HUDEP-2 (cell line): ENCODE data around the gene GALK1.
"Not testable (repeated sequence)": the region's sequence is repeated elsewhere in the genome, so short reads cannot be mapped to it uniquely, and the experiment has no call there.

Source experiments
- DNase-seq, 76 experiments: peaks; one replicate each; lab custom pipeline; 2025; ENCODE audit not compliant: unreplicated experiment in 76 of 76; lab: John Stamatoyannopoulos, UW

The GALK1 gene

DNA sequence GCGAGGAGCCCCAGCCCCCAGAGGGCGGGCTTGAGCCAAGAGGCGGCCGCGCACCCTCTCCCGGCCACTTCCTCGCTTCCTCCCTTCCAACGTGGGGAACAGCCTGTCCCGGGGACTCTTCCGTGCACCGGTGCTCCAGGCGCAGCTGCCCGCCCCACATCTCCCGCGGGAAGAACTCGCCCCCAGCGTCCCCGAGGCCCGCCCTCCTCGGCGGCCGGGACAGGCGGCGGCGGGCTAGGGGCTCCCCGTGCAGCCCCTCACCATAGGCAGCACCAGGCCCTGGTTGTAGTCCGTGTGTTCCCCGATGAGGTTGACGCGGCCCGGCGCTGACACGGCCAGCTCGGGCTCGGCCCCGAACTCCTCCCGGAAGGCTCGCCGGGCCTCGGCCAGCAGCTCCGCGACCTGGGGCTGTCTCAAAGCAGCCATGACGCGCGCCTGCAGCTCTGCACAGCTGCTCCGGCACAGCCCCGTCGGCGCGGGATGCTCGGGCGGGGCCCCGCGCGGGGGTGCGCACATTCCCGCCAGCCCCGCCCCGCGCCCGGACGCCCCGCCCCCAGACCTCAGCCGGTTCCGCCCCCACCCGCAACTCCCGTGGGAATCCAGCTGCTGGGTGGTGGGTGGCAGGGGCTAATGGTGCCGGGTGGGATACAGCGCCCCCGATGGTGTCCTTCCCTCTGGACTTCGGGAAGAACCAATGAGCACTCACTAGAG, at the start of gene GALK1:
GALK1 (minus strand) TSS at position 482 of the 711 bp plus-strand sequence; CDS start at position 426, 56 bp downstream.
- DNase-seq = peak in 51 of 76 experiments; percentile 8 to 67 (median 43)

DNA sequence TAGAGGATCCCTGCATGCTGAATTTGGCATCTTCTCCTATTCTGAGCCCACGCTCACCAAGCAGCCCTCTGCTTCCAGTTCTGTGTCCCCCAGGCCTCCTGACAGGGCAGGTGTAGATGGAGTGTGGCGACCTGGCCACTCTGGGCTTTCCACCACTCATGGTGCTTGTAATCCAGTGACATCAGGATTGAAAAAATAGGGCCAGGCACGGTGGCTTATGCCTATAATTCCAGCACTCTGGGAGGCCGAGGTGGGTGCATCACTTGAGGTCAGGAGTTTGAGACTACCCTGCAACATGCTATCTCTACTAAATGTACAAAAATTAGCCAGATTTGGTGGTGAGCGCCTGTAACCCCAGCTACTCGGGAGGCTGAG, 49.0 kb upstream of the GALK1 start:
- no peak for DNase-seq

DNA sequence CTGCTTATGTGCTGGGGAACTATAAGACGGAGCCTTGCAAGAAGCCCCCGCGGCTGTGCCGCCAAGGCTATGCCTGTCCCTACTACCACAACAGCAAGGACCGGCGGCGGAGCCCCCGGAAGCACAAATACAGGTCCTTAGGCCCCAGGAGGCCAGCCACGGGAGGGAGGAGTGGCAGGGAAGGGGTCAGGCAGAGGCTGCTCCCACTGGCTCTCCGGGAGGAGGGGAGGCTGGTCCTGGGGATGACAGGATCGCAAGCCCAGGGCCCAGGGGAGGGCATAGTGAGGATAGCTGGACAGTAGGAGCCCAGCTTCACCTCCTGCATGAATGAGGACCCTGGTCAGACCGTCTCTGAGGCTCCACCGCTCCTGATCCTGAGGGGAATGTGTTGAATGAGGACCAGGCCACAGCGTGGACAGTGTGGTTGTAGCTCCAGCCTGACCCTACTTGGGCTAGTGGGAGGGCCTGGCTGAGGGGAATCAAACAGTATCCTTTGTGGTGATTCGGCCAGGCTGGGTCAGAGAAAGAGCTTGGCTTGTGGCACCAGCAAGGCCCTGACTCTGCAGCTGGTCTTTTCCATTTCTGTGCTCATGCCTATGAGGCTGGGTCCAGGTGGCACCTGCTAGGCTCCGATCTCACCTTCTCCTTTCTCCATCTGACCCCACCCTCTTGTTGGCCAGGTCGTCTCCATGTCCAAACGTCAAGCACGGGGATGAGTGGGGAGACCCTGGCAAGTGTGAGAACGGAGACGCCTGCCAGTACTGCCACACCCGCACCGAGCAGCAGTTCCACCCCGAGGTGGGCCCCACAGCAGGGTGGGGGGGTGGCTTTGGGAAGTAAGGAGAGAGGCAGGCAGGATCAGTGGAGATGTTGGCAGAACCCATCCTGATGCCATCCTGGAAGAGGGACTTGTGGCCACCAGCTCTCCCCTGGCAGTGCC, 48.4 kb upstream of the GALK1 start:
- no peak for DNase-seq

DNA sequence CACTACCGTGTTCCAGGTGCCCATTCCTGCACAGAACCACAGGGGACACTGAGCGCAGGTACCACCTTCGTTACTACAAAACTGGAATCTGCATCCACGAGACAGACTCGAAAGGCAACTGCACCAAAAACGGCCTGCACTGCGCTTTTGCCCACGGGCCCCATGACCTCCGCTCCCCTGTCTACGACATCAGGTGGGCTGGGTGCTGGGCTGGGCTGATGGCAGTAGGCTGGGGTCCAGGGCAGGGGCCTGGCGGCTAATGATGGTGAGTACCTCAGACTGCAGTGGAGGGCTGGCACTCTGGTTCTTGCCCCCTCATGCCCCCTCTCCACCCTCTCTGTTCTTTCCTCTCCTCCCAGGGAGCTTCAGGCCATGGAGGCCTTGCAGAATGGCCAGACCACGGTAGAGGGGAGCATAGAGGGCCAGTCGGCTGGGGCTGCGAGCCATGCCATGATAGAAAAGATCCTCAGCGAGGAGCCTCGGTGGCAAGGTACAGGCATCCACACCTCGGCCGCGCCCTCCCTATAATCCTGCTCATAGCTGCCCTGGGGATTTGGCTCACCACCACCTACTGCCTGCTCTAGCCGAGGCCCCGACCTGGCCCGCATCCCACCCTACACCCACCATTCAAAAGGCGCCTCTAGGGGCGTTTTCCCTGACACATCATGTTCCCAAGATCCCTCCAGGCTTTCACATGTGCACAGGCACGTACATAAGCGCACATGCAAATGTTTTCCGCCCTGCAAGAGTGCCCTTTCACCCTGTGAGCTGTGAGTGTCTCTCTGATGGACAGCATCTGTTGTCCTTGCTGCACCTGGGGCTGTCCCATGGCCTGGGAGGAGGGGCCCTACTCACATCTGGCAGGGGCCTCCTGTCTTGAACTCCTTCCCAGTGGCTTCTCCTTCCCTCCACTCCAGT, 47.4 kb upstream of the GALK1 start:
- DNase-seq = no peak

DNA sequence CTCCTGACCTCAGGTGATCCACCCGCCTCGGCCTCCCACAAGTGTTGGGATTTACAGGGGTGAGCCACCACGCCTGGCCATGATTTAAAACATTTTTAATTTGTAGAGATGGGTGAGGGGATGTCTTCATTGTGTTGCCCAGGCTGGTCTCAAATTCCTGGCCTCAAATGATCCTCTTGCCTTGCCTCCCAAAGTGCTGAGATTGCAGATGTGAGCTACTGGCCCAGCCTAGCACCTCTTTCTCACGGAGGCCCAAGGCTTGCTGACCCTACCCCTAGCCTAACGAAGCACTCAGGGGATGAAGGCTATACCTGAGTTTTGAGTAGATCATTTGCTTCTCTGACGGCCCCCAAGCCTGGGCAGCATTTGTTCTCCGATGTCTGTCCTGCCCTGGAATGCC, 46.2 kb upstream of the GALK1 start:
- no peak for DNase-seq

DNA sequence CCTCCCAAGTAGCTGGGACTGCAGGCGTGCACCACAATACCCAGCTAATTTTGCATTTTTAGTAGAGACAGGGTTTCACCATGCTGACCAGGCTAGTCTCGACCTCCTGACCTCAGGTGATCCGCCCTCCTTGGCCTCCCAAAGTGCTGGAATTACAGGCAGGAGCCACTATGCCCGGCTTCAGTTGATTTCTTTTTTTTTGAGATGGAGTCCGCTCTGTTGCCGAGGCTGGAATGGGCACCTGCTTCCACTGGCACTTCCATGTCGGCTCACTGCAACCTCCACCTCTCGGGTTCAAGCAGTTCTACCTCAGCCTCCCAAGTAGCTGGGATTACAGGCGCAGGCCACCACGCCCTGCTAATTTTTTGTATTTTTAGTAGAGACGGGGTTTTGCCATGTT, 45.8 kb upstream of the GALK1 start:
- not testable (repeated sequence) for DNase-seq

DNA sequence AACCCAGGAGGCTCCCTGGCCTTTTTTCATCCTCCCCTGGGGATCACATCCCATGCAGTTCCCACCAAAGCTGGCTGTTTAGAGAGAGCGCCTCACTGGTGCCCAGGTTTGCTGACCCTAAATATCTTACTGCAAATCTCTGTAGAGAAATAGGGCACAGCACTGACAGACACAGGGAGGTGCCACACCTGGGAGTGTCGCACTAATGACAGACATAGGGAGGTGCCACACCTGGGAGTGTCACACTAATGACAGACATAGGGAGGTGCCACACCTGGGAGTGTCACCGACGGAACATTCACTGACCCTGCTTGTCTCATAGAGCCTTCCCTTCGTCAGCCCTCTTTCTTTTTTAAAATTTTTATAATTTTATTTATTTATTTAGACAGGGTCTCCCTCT, 45.2 kb upstream of the GALK1 start:
- DNase-seq = peak in 2 of 76 experiments; percentile 7 to 18

DNA sequence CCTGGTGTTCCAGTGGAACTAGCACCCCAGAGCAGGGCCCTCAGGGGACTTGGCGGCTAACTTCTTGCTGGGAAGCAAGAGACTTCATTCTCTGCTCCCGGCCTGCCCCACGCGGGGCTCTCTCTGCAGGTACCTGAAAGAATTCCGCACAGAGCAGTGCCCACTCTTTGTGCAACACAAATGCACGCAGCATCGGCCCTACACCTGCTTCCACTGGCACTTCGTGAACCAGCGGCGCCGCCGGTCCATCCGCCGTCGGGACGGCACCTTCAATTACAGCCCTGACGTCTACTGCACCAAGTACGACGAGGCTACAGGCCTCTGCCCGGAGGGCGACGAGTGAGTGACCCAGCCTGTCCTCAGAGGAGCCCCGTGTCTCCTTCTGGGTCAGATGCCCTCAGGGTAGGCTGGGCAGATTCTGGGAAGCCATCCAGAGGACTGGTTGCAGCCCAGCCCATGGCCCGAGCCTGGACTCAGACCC, 44.7 kb upstream of the GALK1 start:
- DNase-seq = no peak

DNA sequence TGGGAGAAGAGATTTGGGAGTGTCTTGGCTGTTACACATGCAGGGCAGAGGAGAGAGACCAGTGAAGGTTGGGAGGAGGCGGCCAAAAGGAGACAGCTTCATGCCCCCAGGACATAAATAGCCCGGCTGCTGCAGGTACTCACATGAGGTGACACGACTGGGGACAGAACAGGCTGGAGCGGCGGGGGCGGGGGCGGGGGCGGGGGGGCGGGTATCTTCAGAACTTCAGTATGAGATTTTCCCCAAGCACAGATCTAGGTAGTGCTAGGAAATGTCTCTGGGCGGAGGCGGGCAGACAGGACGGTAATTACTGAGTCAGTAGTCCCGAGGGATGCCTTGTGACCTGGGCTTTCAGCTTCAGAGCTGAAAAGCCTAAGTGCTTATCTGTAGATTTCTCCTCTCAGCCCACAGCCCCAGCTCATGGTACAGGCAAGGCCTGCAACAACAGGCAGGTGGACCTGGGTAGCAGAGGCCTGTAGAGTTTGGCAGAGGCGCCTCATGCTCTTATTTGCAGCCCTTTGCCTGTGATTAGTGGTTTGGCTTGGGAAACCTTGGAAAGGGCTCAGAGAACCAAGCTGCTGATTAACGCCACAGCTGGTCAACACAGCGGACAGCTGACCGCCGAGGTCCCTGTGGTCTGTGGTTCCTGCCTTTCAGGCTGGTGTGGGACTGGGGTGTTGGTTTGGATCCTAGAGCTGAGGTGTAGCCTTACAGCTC, 44.1 kb upstream of the GALK1 start:
- peak in 5 of 76 experiments; percentile 14 to 27 (median 24) for DNase-seq

DNA sequence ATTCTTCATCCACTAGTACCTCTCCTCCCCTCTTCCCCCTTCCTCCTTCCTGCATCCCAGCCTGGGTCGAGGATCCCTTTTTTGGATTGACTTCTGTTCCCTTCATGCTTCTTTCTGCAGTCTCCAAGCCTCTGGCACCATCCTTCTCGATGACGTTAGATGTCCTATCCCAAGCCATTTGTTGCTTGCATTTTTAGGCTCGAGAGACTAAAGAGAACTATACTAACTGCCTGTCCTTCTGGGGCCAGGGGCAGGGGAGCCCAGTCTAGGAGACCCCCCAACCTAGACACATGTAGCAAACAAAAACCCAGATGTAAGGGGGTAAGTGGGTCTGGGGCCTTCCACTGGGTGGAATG, 43.5 kb upstream of the GALK1 start:
- DNase-seq = no peak

DNA sequence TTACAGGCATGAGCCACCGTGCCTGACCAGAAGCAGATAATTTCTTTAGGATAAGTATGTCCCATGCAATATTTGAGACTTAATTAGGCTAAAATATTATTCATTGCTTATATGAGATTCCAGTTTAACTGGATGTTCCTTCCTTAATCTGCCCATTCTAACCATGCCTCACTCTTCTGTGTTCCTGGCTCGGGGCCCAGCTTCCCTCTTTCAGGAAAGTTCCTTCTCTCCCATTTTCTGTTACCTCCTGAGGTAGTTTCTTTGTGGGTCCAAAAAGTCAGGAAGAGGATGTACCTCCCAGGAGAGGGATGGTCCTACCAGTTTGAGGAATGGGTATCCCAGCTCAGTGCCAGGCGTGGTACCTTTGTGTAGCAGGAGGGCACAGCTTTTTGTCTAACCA, 42.9 kb upstream of the GALK1 start:
- no peak for DNase-seq

DNA sequence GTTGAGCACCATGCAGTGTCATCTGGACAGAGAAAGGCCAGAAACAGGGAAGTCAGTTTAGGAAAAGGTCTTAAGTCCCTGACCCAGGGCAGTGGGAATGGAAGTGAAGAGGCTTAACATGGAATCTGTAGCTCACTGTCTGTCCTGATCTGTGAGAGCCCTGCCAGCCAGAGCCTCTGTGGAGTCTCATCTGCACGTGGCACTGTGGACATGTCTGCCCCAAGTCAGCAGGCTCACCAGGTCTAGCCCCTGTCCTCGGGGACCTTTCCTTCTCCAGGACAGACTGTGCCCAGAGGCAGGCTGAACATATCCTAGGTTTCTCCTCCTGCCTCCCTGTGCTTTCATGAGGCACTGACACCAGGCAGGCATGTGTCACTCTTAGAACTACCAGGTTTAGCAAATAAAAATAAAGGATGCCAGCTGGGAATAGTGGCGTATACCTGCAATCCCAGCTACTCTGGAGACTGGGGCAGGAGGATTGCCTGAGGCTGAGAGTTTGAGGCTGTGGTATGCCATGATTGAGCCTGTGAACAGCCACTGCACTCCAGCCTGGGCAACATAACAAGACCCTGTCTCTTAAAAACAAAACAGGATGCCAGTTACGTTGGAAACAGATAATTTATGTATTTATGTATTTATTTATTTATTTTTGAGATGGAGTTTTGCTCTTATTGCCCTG, 42.0 kb upstream of the GALK1 start:
- no peak for DNase-seq

DNA sequence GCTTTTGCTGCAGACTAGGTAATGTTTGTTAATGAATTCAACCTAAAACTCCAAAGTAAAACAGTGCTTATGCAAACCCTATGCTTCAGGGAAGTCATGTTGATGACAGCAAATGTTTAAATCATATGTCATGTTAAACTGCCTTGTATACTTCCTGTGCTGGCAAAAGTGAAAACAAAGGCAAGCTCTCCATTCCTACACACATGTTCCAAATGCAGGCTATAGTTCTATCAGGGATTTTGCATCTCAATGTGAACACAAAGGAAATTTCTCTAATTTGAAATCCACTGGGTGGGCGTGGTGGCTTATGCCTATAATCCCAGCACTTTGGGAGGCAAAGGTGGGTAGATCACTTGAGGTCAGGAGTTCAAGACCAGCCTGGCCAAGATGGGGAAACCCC, 38.9 kb upstream of the GALK1 start:
- DNase-seq = no peak

DNA sequence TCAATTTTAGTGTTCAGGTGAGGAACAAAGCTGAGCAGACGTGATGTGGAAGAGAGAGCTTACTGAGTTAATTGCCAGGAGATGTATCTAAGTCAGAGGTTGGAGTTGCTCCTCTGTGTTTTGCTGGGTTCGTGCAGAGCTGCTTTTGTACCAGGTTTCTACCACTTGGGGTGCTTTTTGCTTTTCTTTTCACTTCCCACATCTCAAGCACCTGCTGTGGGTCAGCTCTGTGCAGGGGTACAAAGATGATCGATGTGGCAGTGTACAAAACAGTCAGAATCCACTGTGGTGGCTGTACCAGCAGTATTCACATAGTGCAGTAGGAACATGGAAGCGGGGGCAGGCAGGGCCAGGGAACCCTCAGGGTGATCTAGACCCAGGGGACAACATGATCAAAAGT, 34.4 kb upstream of the GALK1 start:
- DNase-seq = no peak

DNA sequence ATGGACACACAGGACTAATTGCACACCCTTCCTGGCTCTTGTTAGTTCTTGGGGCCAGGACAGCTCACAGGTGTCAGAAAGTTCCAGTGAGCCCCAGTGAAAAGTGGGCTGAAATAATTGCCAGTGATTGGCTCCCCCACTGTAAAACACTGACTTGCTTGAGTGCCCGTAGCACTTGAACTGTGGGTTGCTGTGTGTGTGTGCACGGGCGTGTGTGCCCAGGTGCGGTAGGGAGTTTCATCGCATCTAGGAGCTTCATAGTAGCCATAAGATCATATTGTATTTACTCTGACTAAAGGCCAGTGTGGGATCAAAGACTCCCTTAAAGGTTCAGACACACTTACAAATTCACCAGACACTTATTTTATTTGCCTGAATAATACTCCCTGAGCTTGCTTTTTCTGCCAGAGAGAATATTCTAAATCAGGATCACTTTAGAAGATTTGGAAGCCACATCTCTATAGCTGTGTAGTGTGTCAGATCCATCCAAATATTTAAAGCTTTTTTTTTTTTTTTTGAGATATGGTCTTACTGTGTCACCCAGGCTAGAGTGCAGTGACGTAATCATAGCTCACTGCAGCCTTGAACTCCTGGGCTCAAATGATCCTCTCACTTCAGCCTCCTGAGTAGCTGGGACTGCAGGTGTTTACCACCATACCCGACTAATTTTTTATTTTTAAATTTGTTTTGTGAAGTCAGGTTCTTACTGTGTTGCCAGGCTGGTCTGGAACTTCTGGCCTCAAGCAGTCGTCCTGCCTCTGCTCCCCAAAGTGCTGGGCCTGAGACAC, 31.0 kb upstream of the GALK1 start:
- DNase-seq = no peak

DNA sequence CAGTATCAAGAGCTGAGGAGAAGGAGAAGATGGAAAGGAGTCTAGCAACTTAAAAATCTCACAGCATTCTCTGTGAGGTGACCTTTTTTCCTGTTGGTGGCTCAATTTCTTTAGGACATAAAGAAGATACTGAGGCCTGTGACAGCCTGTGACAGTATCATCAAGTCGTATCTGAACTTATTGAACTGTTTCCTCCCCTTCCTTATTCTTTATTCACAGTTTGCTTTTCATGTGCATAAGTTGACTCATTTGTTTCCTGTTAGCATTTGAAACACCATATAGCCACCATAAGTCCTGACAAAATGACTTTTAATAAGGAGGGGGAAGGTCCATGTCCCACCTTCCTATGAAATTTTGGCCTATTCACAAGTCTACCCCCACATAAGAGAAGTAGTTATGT, 28.5 kb upstream of the GALK1 start:
- DNase-seq = no peak

DNA sequence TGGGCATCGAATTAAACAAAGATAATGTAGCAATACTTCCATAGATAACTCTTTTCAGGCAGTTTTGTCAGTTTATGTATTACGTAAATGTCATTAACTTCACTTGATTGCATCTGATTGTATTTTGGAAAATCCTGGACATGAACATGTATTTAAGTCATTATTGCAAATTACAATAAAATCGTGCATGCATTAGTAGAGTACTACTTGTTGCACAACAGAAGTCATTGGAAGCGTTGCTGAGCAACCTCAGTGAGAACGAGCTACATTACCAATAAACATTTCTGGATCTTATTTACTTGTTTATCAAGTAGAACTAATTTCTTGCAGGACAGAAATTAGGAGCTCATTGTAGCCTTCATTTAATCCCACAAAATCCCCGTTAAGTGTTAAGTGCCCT, 26.3 kb upstream of the GALK1 start:
- DNase-seq = no peak

DNA sequence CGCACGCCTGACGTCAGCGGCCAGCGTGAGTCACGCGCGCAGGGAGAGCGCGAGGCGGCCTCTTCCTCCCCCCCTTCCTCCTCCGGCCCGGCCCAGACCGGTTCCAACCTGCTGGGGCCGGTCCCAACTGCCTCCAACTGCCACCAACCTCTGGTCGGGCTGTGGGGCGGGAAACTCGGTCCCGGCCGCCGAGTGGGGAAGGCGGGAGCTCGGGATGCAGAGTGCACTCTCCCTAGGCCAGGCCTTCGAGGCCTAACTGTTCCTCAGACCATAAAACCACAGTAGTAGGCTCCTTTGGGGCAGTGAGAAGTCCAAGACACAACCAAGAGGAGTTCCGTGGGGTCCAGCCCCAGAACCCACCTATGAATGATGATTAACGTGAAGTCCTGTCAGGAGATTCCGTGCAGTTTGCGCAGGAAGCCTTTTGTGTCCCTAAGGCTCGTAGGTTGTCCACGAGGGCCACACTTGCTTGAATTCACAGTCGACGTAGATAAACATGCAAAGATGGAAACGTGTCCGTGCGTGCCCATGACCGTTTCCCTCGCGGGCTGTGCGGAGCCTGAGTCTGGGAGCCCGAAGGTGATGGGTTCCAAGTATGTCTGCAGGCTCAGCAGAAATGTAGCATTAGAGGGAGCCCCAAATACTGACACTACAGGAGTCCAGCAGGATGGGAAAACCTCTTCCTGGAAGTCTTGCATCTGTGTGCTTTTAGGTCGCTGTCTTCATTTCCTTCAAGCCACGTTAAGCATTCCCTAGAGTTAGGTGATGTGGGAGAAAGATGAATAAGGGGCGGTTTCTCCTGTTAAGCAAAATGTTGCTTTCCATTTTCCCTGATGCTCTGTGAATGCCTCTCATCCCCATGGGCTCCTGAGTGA, 20.3 kb upstream of the GALK1 start:
- DNase-seq = peak; percentile 45 to 98 (median 88)
